Neural cell (in vitro differentiated cells): ENCODE results near the gene LFNG.

Source experiments
- EP300 ChIP-seq: fragments of 450-650 bp; conservative IDR thresholded peaks from 2 replicates; pipeline ENCODE4 v1.6.1; 2014; ENCODE audit warnings: antibody characterized with exemption, mild to moderate bottlenecking, moderate library complexity; ENCODE audit not compliant: poor library complexity, severe bottlenecking
- TF ChIP-seq, protein P1 (sequence below): fragments of 450-650 bp; IDR thresholded peaks from 2 replicates; pipeline ENCODE4 v1.5.1; 2014; ENCODE audit warnings: antibody characterized with exemption, mild to moderate bottlenecking, moderate library complexity; ENCODE audit not compliant: poor library complexity, severe bottlenecking

DNA sequence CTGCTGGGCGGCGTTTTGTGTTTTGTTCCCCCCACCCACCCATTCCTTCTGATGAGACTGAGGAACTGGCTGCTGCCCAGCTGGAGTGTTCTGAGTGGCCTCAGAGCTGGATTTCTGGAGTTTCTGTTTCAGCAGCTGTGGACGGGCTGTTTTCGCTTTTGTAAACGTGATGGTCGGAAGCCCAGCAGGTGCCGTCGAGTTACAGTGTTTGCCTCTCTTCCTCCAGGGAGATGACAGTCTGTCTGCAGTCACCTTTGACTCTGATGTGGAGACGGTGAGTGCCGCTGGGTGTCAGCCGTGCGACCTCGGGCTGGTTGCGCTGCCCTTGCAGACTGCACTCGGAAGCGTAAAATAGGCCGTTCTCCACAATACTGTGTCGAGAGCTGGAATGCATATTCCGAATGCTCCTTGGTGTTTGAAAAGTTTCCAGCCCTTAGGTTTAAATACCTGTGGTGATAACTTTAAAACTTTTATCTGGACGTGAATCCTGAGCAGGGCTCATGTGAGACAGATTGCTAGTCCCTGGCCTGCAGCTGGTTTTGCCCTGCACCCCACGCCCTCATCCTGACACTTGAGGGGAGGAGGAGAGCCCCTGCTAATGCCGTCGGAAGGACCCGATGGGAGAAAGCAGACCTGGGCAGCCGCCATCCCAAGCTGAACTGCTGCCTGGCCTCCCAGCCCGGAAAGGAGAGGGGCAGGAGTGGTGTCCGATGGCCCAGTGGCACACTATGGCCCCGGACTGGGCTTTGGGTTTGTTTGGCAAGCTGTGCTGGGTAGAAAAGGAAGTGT is 47.5 kb downstream of the LFNG start:
- TF ChIP-seq, protein P1, sequence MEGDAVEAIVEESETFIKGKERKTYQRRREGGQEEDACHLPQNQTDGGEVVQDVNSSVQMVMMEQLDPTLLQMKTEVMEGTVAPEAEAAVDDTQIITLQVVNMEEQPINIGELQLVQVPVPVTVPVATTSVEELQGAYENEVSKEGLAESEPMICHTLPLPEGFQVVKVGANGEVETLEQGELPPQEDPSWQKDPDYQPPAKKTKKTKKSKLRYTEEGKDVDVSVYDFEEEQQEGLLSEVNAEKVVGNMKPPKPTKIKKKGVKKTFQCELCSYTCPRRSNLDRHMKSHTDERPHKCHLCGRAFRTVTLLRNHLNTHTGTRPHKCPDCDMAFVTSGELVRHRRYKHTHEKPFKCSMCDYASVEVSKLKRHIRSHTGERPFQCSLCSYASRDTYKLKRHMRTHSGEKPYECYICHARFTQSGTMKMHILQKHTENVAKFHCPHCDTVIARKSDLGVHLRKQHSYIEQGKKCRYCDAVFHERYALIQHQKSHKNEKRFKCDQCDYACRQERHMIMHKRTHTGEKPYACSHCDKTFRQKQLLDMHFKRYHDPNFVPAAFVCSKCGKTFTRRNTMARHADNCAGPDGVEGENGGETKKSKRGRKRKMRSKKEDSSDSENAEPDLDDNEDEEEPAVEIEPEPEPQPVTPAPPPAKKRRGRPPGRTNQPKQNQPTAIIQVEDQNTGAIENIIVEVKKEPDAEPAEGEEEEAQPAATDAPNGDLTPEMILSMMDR: no peak
- no peak for TF ChIP-seq EP300
